ENCODE results near the gene KRTAP19-3.

KRTAP19-3 gene

GRCh38 chr21:30491963-30492428 lies at the start of gene KRTAP19-3:
Gene KRTAP19-3 (minus strand): TSS chr21:30492013. CDS start chr21:30491957, 56 bp downstream.
- H3K27me3 ChIP-seq (ENCODE audit: insufficient read depth, low read length, poor library complexity): no peaks in the 10 kb centered on the region
- no peak within 1 kb of the TSS for H3K4me3 ChIP-seq (ENCODE audit: low read depth in 1 of 2, low read length in 2 of 2)
- DNase-seq (no peak), ATAC-seq (ENCODE audit: insufficient read depth, low read depth) (no peak)
- H3K4me2 ChIP-seq (ENCODE audit: insufficient read depth, low read length): no peak within 1 kb of the TSS
- no peak within 1 kb of the TSS for H3K27ac ChIP-seq (ENCODE audit: low read length)
- no peaks in the 10 kb centered on the region for H3K4me1 ChIP-seq (ENCODE audit: insufficient read depth, low read length)
- H3K9me3 ChIP-seq (ENCODE audit: insufficient read depth, low read length, severe bottlenecking): no peaks in the 10 kb centered on the region
- TF ChIP-seq EZH2 (IDR thresholded peaks at IDR 0.05; ENCODE audit: borderline replicate concordance, low read depth, low read length, severe bottlenecking) (no peak), CTCF (IDR thresholded peaks at IDR 0.05; ENCODE audit: borderline replicate concordance, extremely low read depth, low read length, poor library complexity, severe bottlenecking) (no peak)
- H3K79me2 ChIP-seq (ENCODE audit: insufficient read depth, low read length): no peaks in the 10 kb centered on the region
- H2AFZ ChIP-seq (ENCODE audit: low read depth, low read length): no peak within 1 kb of the TSS
- H3K36me3 ChIP-seq (ENCODE audit: insufficient read depth, low read length): no peaks in the 10 kb centered on the region
- H4K20me1 ChIP-seq (ENCODE audit: insufficient read depth, low read length): no peaks in the 10 kb centered on the region
- no peak within 1 kb of the TSS for H3K9ac ChIP-seq (ENCODE audit: low read depth, low read length)

GRCh38 chr21:30518876-30519275 lies 27.1 kb upstream of the KRTAP19-3 start:
- no peak for TF ChIP-seq CTCF (IDR thresholded peaks at IDR 0.05; ENCODE audit: borderline replicate concordance, extremely low read depth, low read length, poor library complexity, severe bottlenecking)
- TF ChIP-seq EZH2 (IDR thresholded peaks at IDR 0.05; ENCODE audit: borderline replicate concordance, low read depth, low read length, severe bottlenecking): no peak
- Histone ChIP-seq H2AFZ (ENCODE audit: low read depth, low read length) (no peak overlapping the region), H3K36me3 (ENCODE audit: insufficient read depth, low read length) (no peaks in the 10 kb centered on the region), H3K4me2 (ENCODE audit: insufficient read depth, low read length) (no peak overlapping the region), H3K9me3 (ENCODE audit: insufficient read depth, low read length, severe bottlenecking) (no peaks in the 10 kb centered on the region), H3K79me2 (ENCODE audit: insufficient read depth, low read length) (no peaks in the 10 kb centered on the region), H3K4me1 (ENCODE audit: insufficient read depth, low read length) (no peaks in the 10 kb centered on the region), H4K20me1 (ENCODE audit: insufficient read depth, low read length) (no peaks in the 10 kb centered on the region), H3K27ac (ENCODE audit: low read length) (no peak overlapping the region), H3K9ac (ENCODE audit: low read depth, low read length) (no peak overlapping the region), H3K27me3 (ENCODE audit: insufficient read depth, low read length, poor library complexity) (no peaks in the 10 kb centered on the region), H3K4me3 (ENCODE audit: low read depth in 1 of 2, low read length in 2 of 2) (no peak overlapping the region)
- ATAC-seq (ENCODE audit: insufficient read depth, low read depth) (no peak), DNase-seq (no peak)

GRCh38 chr21:30515681-30516080 lies 23.9 kb upstream of the KRTAP19-3 start:
- ATAC-seq (ENCODE audit: insufficient read depth, low read depth): no peak
- no peaks in the 10 kb centered on the region for H3K27me3 ChIP-seq (ENCODE audit: insufficient read depth, low read length, poor library complexity)
- no peaks in the 10 kb centered on the region for H3K9me3 ChIP-seq (ENCODE audit: insufficient read depth, low read length, severe bottlenecking)
- H3K4me1 ChIP-seq (ENCODE audit: insufficient read depth, low read length): no peaks in the 10 kb centered on the region
- TF ChIP-seq EZH2 (IDR thresholded peaks at IDR 0.05; ENCODE audit: borderline replicate concordance, low read depth, low read length, severe bottlenecking) (no peak), CTCF (IDR thresholded peaks at IDR 0.05; ENCODE audit: borderline replicate concordance, extremely low read depth, low read length, poor library complexity, severe bottlenecking) (no peak)
- no peak overlapping the region for H3K4me2 ChIP-seq (ENCODE audit: insufficient read depth, low read length)
- no peak overlapping the region for H2AFZ ChIP-seq (ENCODE audit: low read depth, low read length)
- H3K9ac ChIP-seq (ENCODE audit: low read depth, low read length): no peak overlapping the region
- H3K36me3 ChIP-seq (ENCODE audit: insufficient read depth, low read length): no peaks in the 10 kb centered on the region
- no peaks in the 10 kb centered on the region for H3K79me2 ChIP-seq (ENCODE audit: insufficient read depth, low read length)
- H4K20me1 ChIP-seq (ENCODE audit: insufficient read depth, low read length): no peaks in the 10 kb centered on the region
- no peak overlapping the region for H3K27ac ChIP-seq (ENCODE audit: low read length)
- DNase-seq: no peak
- no peak overlapping the region for H3K4me3 ChIP-seq (ENCODE audit: low read depth in 1 of 2, low read length in 2 of 2)

Data from DND-41 (cell line).